OCI-LY3 (cell line): Measurements from ENCODE around the gene TCN2.
"Not testable (repeated sequence)": the region's sequence is repeated elsewhere in the genome, so short reads cannot be mapped to it uniquely, and the experiment has no call there.

Experiments
- CTCF ChIP-seq: fragments of 200-600, 300-600 bp; sonication (generic); IDR thresholded peaks from 2 replicates; pipeline ENCODE4 v1.5.1; 2014; ENCODE audit warnings: antibody characterized with exemption, low read length, low read depth
- EZH2phosphoT487 ChIP-seq: fragments of 200-600 bp; shearing (Covaris generic); IDR thresholded peaks from 2 replicates; pipeline ENCODE4 v1.6.1; 2018; ENCODE audit warnings: antibody characterized with exemption, mixed run types, low read depth

- not testable (repeated sequence) for TF ChIP-seq CTCF, EZH2phosphoT487
Measured at GRCh38 chr22:30619909-30620308, 12.9 kb downstream of the TCN2 start.
